Pancreas (tissue), 10 donors: ENCODE results near the gene PSENEN. TPM values are rescaled to one million over a fixed set of nuclear protein-coding genes. Genes with fewer than 3 reads are reported as not detected.

Experiments used
- ATAC-seq, 4 donors: fragments of 200-7000 bp; cut with Tn5 transposase; one replicate each; pipeline versions ENCODE4 v1.8.0 to v1.9.1; 2020; ENCODE audit warnings: mild to moderate bottlenecking in 4 of 4, moderate library complexity in 4 of 4
- DNase-seq, 6 donors: peaks; one replicate each; pipeline ENCODE4 v3.0.0-alpha.2; 2020
- FAIRE-seq: peaks from 2 replicates; lab custom pipeline; 2012; peaks lifted over from hg19 to GRCh38; lab: Jason Lieb, UNC
- H3K27ac ChIP-seq, 4 donors: fragments of 200-600 bp; sonication (generic); 1 replicate in 3 of 4; 2 replicates in 1 of 4; pipeline versions ENCODE4 v1.5.0 to v1.8.0; 2020
- H3K27me3 ChIP-seq, 4 donors: fragments of 200-600 bp; one replicate each; pipeline ENCODE4 v1.8.0; 2021
- H3K36me3 ChIP-seq, 3 donors: fragments of 200-600 bp; sonication (generic) in 1 of 3; one replicate each; pipeline versions ENCODE4 v1.5.0 to v1.8.0; 2020 to 2021
- H3K4me1 ChIP-seq, 3 donors: fragments of 200-600 bp; one replicate each; pipeline ENCODE4 v1.8.0; 2021
- H3K4me3 ChIP-seq, 4 donors: fragments of 200-600 bp; sonication (generic) in 2 of 4; one replicate each; pipeline versions ENCODE4 v1.5.0 to v1.8.0; 2020 to 2021
- H3K9me3 ChIP-seq, 4 donors: fragments of 200-600 bp; one replicate each; pipeline ENCODE4 v1.8.0; 2021
- WGBS, 2 donors: extraction: QIAGEN DNeasy Blood & Tissue Kit; methylation state at CpG; one replicate each; pipeline ENCODE4 v1.1.7; 2013; 5-methylcytosine and 5-hydroxymethylcytosine counted together
- intact Hi-C, 3 donors: fragments of 100-400 bp; cut with DNase I; formaldehyde crosslinking; loops; one replicate each; pipeline versions ENCODE4 v1.11.1 to v1.14.2; 2022
- polyA plus RNA-seq, 2 donors: library from polyadenylated mRNA; stranded (reverse); fragments of 200-250 nt; gene quantifications; one replicate each; pipeline ENCODE4 v1.2.3, GENCODE V29; 2013
- total RNA-seq, 6 donors: library from RNA; stranded (reverse); fragmentation: NEBNext Ultra II Directional in 4 of 6; extraction: Animal tissue kit (Norgen Biotek cat#: 25700) in 4 of 6; gene quantifications; one replicate each; pipeline versions ENCODE4 v1.2.1 to v1.2.4, GENCODE V29; 2021 to 2023
- TF ChIP-seq, protein P1 (sequence below), 4 donors: fragments of 200-600 bp; sonication (generic) in 3 of 4; IDR thresholded peaks; one replicate each; pipeline versions ENCODE4 v1.5.0 to v1.8.0; 2021; ENCODE audit warnings: antibody characterized with exemption in 4 of 4
- donor health status: healthy with polysubstance abuse.
- donor health status: DM: no; HTN: no; CAD: no; lungs with moderate emphysema.
- donor health status: DM: no; HTN: no; CAD: no.
- donor health status: control.
- donor health status: control.
- donor health status: Bipolar disorder and iron deficiency.
- donor health status: DM: yes; HTN: yes; CAD: no.
- donor health status: DM: no; HTN: no; CAD: no.
- donor health status: DM: no; HTN: no; CAD: no.
- donor health status: DM: yes; HTN: yes; CAD: no.

Gene PSENEN
- total and polyA plus RNA-seq, 8 donors = 26.7 to 64.6 (median 36.3) TPM

DNA sequence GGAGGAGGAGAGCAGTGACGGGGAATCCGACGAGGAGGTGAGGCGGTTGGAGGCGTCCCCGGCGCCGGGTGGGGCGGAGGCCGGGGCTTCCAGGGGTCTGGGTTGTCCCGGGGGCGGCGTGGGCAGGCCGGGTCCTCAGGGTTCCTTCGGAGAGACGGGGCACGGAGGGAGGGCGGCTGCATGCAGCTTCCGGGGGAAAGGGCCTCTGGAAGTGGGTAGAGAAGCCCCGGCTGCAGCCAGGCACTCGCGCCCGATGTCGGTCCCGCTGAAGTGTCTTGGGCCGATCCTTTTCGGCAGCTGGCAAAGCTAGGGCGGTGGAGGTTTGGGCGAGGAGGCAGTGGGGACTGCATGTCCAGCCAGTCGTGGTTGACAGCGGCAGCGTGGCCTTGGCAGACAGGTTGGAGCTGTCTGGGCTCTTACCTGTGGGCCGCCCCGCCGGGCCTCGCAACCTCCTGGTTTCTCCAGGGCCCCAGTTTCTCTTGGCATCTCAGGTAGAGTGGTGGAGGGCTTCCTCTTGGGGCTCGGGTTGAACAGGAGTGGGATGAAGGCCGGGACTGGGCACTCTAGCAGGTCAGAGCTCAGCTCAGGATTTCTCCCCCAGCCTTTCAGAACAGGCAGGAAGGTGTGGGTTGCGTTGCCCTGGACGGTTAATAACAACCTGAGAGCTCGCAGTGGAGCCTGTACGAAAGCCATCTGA is 27.0 kb upstream of the PSENEN start:
- TF ChIP-seq, protein P1, sequence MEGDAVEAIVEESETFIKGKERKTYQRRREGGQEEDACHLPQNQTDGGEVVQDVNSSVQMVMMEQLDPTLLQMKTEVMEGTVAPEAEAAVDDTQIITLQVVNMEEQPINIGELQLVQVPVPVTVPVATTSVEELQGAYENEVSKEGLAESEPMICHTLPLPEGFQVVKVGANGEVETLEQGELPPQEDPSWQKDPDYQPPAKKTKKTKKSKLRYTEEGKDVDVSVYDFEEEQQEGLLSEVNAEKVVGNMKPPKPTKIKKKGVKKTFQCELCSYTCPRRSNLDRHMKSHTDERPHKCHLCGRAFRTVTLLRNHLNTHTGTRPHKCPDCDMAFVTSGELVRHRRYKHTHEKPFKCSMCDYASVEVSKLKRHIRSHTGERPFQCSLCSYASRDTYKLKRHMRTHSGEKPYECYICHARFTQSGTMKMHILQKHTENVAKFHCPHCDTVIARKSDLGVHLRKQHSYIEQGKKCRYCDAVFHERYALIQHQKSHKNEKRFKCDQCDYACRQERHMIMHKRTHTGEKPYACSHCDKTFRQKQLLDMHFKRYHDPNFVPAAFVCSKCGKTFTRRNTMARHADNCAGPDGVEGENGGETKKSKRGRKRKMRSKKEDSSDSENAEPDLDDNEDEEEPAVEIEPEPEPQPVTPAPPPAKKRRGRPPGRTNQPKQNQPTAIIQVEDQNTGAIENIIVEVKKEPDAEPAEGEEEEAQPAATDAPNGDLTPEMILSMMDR (IDR thresholded peaks at IDR 0.05) = no peak
- ATAC-seq (no peak), FAIRE-seq (no peak), DNase-seq (peak; percentile 56 to 89 (median 69))
- Histone ChIP-seq H3K36me3 (peaks cover 6 to 20% (median 16%) of the 10 kb centered on the region in 3 donors), H3K4me1 (peaks cover 6 to 15% (median 8%) of the 10 kb centered on the region in 3 donors), H3K27ac (peak overlapping the region; percentile 62 to 79 (median 72)), H3K4me3 (peak overlapping the region; percentile 83 to 92 (median 90)), H3K27me3 (no peaks in the 10 kb centered on the region), H3K9me3 (no peaks in the 10 kb centered on the region)
- intact Hi-C loops = no loop called here
- WGBS, 2 donors = 0 to 1% methylated on average over 29 to 42 of the region's 42 CpGs

DNA sequence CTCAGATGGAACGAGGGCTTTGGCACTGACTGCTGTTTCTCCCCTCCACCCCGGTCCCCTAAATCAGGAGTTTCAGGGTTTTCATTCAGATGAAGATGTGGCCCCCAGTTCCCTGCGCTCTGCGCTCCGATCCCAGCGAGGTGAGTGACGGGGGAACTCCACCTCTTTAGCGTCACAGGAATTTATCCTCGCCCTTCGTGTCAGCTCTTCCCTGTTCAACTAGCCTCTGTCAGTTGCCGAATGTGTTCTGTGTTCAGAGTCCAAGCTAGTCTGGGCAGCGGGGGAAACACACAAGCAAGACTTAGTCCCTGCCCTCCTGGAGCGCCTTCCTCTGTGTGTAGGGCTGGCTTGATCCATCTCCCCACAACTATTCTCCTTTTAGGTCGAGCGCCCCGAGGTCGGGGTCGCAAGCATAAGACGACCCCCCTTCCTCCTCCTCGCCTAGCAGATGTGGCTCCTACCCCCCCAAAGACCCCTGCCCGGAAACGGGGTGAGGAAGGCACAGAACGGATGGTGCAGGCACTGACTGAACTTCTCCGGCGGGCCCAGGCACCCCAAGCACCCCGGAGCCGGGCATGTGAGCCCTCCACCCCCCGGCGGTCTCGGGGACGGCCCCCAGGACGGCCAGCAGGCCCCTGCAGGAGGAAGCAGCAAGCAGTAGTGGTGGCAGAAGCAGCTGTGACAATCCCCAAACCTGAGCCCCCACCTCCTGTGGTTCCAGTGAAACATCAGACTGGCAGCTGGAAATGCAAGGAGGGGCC is 25.9 kb upstream of the PSENEN start:
- no peak overlapping the region for H3K27ac ChIP-seq
- H3K9me3 ChIP-seq = no peaks in the 10 kb centered on the region
- ATAC-seq (no peak), FAIRE-seq (no peak), DNase-seq (peak in 3 of 6 donors; percentile 42 to 70 (median 48))
- intact Hi-C loops = loop anchor here in 1 of 3 donors (10.0 kb wide), 1 partner anchor 175 kb away; the partner anchor contains the start of gene TMEM147
- TF ChIP-seq, protein P1 (IDR thresholded peaks at IDR 0.05) = no peak
- WGBS, 2 donors = 69 to 80% methylated on average over 30 to 32 of the region's 32 CpGs
- H3K36me3 ChIP-seq = peaks cover 8 to 31% (median 27%) of the 10 kb centered on the region in 3 donors
- H3K4me1 ChIP-seq = peaks cover 6 to 15% (median 8%) of the 10 kb centered on the region in 3 donors
- no peaks in the 10 kb centered on the region for H3K27me3 ChIP-seq
- H3K4me3 ChIP-seq = peak overlapping the region in 2 of 4 donors; percentile 89 to 92

DNA sequence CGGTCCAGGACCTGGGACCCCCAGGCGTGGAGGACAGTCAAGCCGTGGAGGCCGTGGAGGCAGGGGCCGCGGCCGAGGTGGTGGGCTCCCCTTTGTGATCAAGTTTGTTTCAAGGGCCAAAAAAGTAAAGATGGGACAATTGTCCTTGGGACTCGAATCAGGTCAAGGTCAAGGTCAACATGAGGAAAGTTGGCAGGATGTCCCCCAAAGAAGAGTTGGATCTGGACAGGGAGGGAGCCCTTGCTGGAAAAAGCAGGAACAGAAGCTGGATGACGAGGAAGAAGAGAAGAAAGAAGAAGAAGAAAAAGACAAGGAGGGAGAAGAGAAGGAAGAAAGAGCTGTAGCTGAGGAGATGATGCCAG is 25.3 kb upstream of the PSENEN start:
- no peak for ATAC-seq
- H3K4me1 ChIP-seq = peaks cover 6 to 15% (median 8%) of the 10 kb centered on the region in 3 donors
- FAIRE-seq = no peak
- H3K9me3 ChIP-seq = no peaks in the 10 kb centered on the region
- TF ChIP-seq, protein P1 (IDR thresholded peaks at IDR 0.05) = no peak
- no peak for DNase-seq
- H3K4me3 ChIP-seq = no peak overlapping the region
- intact Hi-C loops = loop anchor here in 1 of 3 donors (10.0 kb wide), 1 partner anchor 175 kb away; the partner anchor contains the start of gene TMEM147
- no peak overlapping the region for H3K27ac ChIP-seq
- WGBS, 2 donors = 83 to 87% methylated on average over 9 of the region's 9 CpGs
- peaks cover 8 to 36% (median 32%) of the 10 kb centered on the region in 3 donors for H3K36me3 ChIP-seq
- H3K27me3 ChIP-seq = no peaks in the 10 kb centered on the region

DNA sequence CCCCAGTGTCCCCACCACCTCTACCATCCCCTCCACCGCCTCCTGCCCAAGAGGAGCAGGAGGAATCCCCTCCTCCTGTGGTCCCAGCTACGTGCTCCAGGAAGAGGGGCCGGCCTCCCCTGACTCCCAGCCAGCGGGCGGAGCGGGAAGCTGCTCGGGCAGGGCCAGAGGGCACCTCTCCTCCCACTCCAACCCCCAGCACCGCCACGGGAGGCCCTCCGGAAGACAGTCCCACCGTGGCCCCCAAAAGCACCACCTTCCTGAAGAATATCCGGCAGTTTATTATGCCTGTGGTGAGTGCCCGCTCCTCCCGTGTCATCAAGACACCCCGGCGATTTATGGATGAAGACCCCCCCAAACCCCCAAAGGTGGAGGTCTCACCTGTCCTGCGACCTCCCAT is 24.8 kb upstream of the PSENEN start:
- ATAC-seq (no peak), DNase-seq (peak in 3 of 6 donors; percentile 30 to 77 (median 45)), FAIRE-seq (no peak)
- 87 to 89% methylated on average over 17 of the region's 17 CpGs for WGBS, 2 donors
- H3K4me3 ChIP-seq = no peak overlapping the region
- intact Hi-C loops = loop anchor here in 1 of 3 donors (10.0 kb wide), 1 partner anchor 176 kb away; the partner anchor contains the start of gene TMEM147
- no peak overlapping the region for H3K27ac ChIP-seq
- peaks cover 3 to 11% (median 3%) of the 10 kb centered on the region in 3 donors for H3K4me1 ChIP-seq
- H3K9me3 ChIP-seq = no peaks in the 10 kb centered on the region
- H3K27me3 ChIP-seq = no peaks in the 10 kb centered on the region
- peaks cover 8 to 41% (median 37%) of the 10 kb centered on the region in 3 donors for H3K36me3 ChIP-seq
- TF ChIP-seq, protein P1 (IDR thresholded peaks at IDR 0.05) = no peak
